Fibroblast of lung (primary cell): Measurements from ENCODE around the gene CTTNBP2NL.

Experiments used
- EZH2 ChIP-seq: IDR thresholded peaks from 2 replicates; pipeline ENCODE4 v1.5.1; 2012; ENCODE audit warnings: low read length, control low read depth, mild to moderate bottlenecking; ENCODE audit errors: missing control alignments
- TF ChIP-seq, protein P1 (sequence below), 2 donors: IDR thresholded peaks in 1 of 2; conservative IDR thresholded peaks in 1 of 2; 1 replicate in 1 of 2; 2 replicates in 1 of 2; pipeline ENCODE4 v1.5.1; 2011 to 2012; ENCODE audit warnings: low read length in 2 of 2, control low read depth in 1 of 2, inconsistent platforms in 1 of 2, low read depth in 1 of 2, mild to moderate bottlenecking in 1 of 2

DNA sequence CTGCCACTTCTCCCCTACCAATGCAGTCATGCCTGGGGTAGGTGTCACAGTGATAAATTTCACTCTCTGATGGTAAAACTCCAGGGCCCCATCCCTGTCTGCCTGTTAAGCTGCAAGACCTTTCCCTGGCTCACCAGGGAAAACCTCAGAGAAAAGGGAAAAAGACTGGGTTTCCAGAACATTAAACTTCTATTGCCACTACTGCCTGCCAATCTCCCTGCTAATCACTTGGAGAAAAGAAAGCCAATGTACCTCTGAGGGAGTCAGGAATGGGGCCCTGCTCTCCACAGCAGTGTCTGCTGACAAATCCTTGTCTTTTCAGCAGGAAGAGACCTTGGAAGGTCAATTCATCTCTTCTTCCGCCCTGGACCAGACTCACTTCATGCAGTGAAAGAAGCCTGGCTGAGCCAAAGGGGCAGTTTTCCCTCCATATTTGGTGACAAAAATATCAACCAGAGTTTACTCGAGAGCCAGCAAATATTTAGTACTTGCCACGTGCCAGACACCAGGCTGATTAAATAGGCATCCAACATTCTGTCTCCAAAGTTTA, 49.1 kb upstream of the CTTNBP2NL start:
- TF ChIP-seq, protein P1, sequence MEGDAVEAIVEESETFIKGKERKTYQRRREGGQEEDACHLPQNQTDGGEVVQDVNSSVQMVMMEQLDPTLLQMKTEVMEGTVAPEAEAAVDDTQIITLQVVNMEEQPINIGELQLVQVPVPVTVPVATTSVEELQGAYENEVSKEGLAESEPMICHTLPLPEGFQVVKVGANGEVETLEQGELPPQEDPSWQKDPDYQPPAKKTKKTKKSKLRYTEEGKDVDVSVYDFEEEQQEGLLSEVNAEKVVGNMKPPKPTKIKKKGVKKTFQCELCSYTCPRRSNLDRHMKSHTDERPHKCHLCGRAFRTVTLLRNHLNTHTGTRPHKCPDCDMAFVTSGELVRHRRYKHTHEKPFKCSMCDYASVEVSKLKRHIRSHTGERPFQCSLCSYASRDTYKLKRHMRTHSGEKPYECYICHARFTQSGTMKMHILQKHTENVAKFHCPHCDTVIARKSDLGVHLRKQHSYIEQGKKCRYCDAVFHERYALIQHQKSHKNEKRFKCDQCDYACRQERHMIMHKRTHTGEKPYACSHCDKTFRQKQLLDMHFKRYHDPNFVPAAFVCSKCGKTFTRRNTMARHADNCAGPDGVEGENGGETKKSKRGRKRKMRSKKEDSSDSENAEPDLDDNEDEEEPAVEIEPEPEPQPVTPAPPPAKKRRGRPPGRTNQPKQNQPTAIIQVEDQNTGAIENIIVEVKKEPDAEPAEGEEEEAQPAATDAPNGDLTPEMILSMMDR (conservative IDR thresholded peaks at IDR 0.05 in 1 of 2, IDR thresholded peaks at IDR 0.05 in 1 of 2; ENCODE audit: low read depth in 1 of 2, low read length in 2 of 2): no peak
- TF ChIP-seq EZH2: no peak
